ENCODE results near the gene PAX8.

PAX8 gene

DNA sequence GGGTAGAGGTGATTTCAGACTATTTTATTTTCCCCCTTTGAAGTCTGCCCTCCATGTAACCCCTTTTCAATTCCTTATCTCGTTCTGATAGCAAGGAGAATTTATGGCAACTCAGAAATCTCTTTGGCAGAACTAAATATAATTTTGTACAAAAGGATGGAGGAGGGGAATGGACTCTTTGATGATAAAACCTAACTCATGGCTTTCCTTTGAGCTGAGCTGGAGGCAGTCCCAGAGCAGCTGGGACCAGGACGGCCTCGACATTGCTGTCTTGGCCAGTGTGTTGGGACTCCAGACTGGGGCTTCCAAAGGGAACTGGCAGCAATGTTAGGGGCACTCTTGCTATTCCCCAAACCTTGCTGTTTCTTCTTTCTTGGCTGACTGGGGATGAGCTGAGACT is 47.7 kb downstream of the PAX8 start:
- no peaks in the 10 kb centered on the region for H3K4me1 ChIP-seq (ENCODE audit: control insufficient read depth, insufficient read depth, low read length, poor library complexity, severe bottlenecking)
- no peaks in the 10 kb centered on the region for H3K9me3 ChIP-seq (ENCODE audit: control insufficient read depth, low read length)
- no peaks in the 10 kb centered on the region for H3K36me3 ChIP-seq (ENCODE audit: control insufficient read depth, insufficient read depth, low read length)
- no peak for DNase-seq
- no peaks in the 10 kb centered on the region for H3K27me3 ChIP-seq (replicated peaks; ENCODE audit: control insufficient read depth, insufficient read depth, low read length, poor library complexity, severe bottlenecking)
- no peak overlapping the region for H3K4me3 ChIP-seq (ENCODE audit: insufficient read depth, low read depth, low read length, poor library complexity, severe bottlenecking)
- no peak overlapping the region for H3K27ac ChIP-seq (ENCODE audit: insufficient read depth, low read length, poor library complexity, severe bottlenecking)

- Histone ChIP-seq H3K4me1 (ENCODE audit: control insufficient read depth, insufficient read depth, low read length, poor library complexity, severe bottlenecking) (no peaks in the 10 kb centered on the region), H3K27ac (ENCODE audit: insufficient read depth, low read length, poor library complexity, severe bottlenecking) (no peak overlapping the region), H3K27me3 (replicated peaks; ENCODE audit: control insufficient read depth, insufficient read depth, low read length, poor library complexity, severe bottlenecking) (no peaks in the 10 kb centered on the region), H3K36me3 (ENCODE audit: control insufficient read depth, insufficient read depth, low read length) (no peaks in the 10 kb centered on the region), H3K4me3 (ENCODE audit: insufficient read depth, low read depth, low read length, poor library complexity, severe bottlenecking) (no peak overlapping the region), H3K9me3 (ENCODE audit: control insufficient read depth, low read length) (no peaks in the 10 kb centered on the region)
- DNase-seq = no peak
Measured at GRCh38 chr2:113230531-113230930, 48.2 kb downstream of the PAX8 start.

GRCh38 chr2:113229795-113230194 is 48.9 kb downstream of the PAX8 start:
- no peak for DNase-seq
- H3K36me3 ChIP-seq (ENCODE audit: control insufficient read depth, insufficient read depth, low read length) = no peaks in the 10 kb centered on the region
- no peaks in the 10 kb centered on the region for H3K27me3 ChIP-seq (replicated peaks; ENCODE audit: control insufficient read depth, insufficient read depth, low read length, poor library complexity, severe bottlenecking)
- no peaks in the 10 kb centered on the region for H3K4me1 ChIP-seq (ENCODE audit: control insufficient read depth, insufficient read depth, low read length, poor library complexity, severe bottlenecking)
- no peak overlapping the region for H3K27ac ChIP-seq (ENCODE audit: insufficient read depth, low read length, poor library complexity, severe bottlenecking)
- no peak overlapping the region for H3K4me3 ChIP-seq (ENCODE audit: insufficient read depth, low read depth, low read length, poor library complexity, severe bottlenecking)
- no peaks in the 10 kb centered on the region for H3K9me3 ChIP-seq (ENCODE audit: control insufficient read depth, low read length)

DNA sequence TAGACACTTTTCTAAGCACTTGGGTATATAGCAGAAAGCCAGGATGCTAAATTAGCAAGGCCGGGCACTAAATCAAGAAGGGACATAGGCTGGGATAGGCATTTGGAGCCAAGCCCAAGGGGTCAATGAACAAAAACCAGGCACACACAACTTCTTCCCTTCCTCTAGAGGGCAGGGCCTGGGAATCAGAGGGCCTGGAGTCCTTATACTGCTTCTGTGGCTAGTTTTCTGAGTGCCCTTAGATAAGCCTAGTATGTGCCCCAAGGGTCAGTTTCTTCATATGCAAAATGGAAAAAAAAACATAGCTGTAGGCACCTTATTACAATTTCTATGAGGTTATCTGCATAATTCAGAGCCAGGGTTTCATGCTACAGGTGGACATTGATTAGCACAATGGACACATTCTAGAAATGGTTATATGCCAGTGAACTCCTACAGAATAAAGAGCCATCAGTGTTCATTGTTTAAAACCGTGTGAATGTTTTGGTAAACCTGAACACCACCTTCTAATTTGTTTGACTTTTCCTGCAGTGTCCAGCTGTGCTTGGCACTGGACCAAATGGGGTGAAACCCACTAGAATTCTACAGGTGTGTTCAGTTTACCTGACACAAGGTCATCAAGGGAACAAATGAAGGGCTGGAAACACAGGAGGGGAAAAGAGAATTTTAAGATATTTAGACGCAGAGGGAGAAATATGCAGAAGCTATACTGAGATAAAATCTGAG is 49.6 kb downstream of the PAX8 start:
- H3K27me3 ChIP-seq (replicated peaks; ENCODE audit: control insufficient read depth, insufficient read depth, low read length, poor library complexity, severe bottlenecking) = no peaks in the 10 kb centered on the region
- no peak overlapping the region for H3K27ac ChIP-seq (ENCODE audit: insufficient read depth, low read length, poor library complexity, severe bottlenecking)
- no peaks in the 10 kb centered on the region for H3K9me3 ChIP-seq (ENCODE audit: control insufficient read depth, low read length)
- no peaks in the 10 kb centered on the region for H3K36me3 ChIP-seq (ENCODE audit: control insufficient read depth, insufficient read depth, low read length)
- DNase-seq = no peak
- no peak overlapping the region for H3K4me3 ChIP-seq (ENCODE audit: insufficient read depth, low read depth, low read length, poor library complexity, severe bottlenecking)
- H3K4me1 ChIP-seq (ENCODE audit: control insufficient read depth, insufficient read depth, low read length, poor library complexity, severe bottlenecking) = no peaks in the 10 kb centered on the region

- H3K27me3 ChIP-seq (replicated peaks; ENCODE audit: control insufficient read depth, insufficient read depth, low read length, poor library complexity, severe bottlenecking) = no peaks in the 10 kb centered on the region
- no peak overlapping the region for H3K4me3 ChIP-seq (ENCODE audit: insufficient read depth, low read depth, low read length, poor library complexity, severe bottlenecking)
- H3K36me3 ChIP-seq (ENCODE audit: control insufficient read depth, insufficient read depth, low read length) = no peaks in the 10 kb centered on the region
- no peaks in the 10 kb centered on the region for H3K9me3 ChIP-seq (ENCODE audit: control insufficient read depth, low read length)
- no peaks in the 10 kb centered on the region for H3K4me1 ChIP-seq (ENCODE audit: control insufficient read depth, insufficient read depth, low read length, poor library complexity, severe bottlenecking)
- DNase-seq = no peak
- no peak overlapping the region for H3K27ac ChIP-seq (ENCODE audit: insufficient read depth, low read length, poor library complexity, severe bottlenecking)
Measured at GRCh38 chr2:113228351-113228750, 50.4 kb downstream of the PAX8 start.

DNA sequence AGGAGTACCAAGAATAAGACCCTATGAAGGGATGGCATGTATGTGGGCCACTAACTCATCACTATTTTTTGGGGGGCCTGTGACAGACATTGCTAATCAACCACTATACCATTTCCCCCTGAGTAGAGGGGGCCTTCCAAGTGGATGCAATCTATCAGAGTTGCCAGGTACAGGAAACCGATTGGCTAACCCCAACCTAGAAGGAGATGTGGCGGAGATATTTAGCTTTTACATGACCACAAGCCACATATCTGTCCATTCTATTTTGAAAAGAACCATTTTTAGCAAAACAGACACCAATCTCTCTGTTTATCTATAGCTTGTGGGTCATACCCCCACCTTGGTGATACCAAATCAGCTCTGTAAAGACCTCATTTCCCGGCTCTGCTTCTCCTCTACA is 51.0 kb downstream of the PAX8 start:
- Histone ChIP-seq H3K27me3 (replicated peaks; ENCODE audit: control insufficient read depth, insufficient read depth, low read length, poor library complexity, severe bottlenecking) (no peaks in the 10 kb centered on the region), H3K4me1 (ENCODE audit: control insufficient read depth, insufficient read depth, low read length, poor library complexity, severe bottlenecking) (no peaks in the 10 kb centered on the region), H3K9me3 (ENCODE audit: control insufficient read depth, low read length) (no peaks in the 10 kb centered on the region), H3K27ac (ENCODE audit: insufficient read depth, low read length, poor library complexity, severe bottlenecking) (no peak overlapping the region), H3K4me3 (ENCODE audit: insufficient read depth, low read depth, low read length, poor library complexity, severe bottlenecking) (no peak overlapping the region), H3K36me3 (ENCODE audit: control insufficient read depth, insufficient read depth, low read length) (no peaks in the 10 kb centered on the region)
- no peak for DNase-seq

DNA sequence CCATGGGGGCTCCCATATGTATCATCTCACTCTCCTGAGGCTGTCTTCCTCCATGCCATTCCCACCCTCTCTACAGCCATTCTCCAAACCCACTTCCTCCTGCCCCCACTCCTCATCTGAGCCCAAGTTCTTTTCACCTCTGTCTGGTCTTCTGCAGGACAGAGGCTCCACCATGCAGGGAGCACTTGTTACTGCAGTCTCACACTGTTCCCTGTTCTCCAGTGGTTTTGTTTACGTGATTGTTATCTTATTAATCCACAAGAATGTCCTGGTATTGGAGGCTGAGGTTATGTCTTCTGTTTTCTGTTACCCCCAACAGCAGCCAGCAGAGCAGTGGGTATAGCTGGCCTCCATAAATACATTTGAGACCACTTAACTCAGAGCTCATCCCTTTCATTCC is 51.4 kb downstream of the PAX8 start:
- Histone ChIP-seq H3K4me1 (ENCODE audit: control insufficient read depth, insufficient read depth, low read length, poor library complexity, severe bottlenecking) (no peaks in the 10 kb centered on the region), H3K27me3 (replicated peaks; ENCODE audit: control insufficient read depth, insufficient read depth, low read length, poor library complexity, severe bottlenecking) (no peaks in the 10 kb centered on the region), H3K27ac (ENCODE audit: insufficient read depth, low read length, poor library complexity, severe bottlenecking) (no peak overlapping the region), H3K9me3 (ENCODE audit: control insufficient read depth, low read length) (no peaks in the 10 kb centered on the region), H3K4me3 (ENCODE audit: insufficient read depth, low read depth, low read length, poor library complexity, severe bottlenecking) (no peak overlapping the region), H3K36me3 (ENCODE audit: control insufficient read depth, insufficient read depth, low read length) (no peaks in the 10 kb centered on the region)
- no peak for DNase-seq

DNA sequence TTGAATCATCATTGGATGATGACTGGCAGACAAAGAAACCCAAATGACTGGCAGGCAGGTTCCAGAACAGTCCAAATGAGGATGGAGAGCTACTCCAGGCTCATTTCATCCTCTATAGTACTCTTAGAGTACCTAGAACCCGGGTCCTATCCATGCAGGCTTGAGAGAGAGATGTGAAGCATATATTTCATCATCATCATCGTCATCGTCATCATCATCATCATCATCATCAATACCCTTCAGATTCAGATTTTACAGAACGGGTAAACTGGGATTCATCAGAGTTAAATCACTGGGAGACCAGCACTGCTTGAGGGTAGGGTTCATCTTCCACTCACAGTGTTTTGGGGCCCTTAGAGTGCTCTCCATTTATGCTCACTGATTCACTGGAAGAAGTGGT is 52.3 kb downstream of the PAX8 start:
- Histone ChIP-seq H3K27me3 (replicated peaks; ENCODE audit: control insufficient read depth, insufficient read depth, low read length, poor library complexity, severe bottlenecking) (no peaks in the 10 kb centered on the region), H3K4me3 (ENCODE audit: insufficient read depth, low read depth, low read length, poor library complexity, severe bottlenecking) (no peak overlapping the region), H3K9me3 (ENCODE audit: control insufficient read depth, low read length) (no peaks in the 10 kb centered on the region), H3K4me1 (ENCODE audit: control insufficient read depth, insufficient read depth, low read length, poor library complexity, severe bottlenecking) (no peaks in the 10 kb centered on the region), H3K27ac (ENCODE audit: insufficient read depth, low read length, poor library complexity, severe bottlenecking) (no peak overlapping the region), H3K36me3 (ENCODE audit: control insufficient read depth, insufficient read depth, low read length) (no peaks in the 10 kb centered on the region)
- DNase-seq = no peak

DNA sequence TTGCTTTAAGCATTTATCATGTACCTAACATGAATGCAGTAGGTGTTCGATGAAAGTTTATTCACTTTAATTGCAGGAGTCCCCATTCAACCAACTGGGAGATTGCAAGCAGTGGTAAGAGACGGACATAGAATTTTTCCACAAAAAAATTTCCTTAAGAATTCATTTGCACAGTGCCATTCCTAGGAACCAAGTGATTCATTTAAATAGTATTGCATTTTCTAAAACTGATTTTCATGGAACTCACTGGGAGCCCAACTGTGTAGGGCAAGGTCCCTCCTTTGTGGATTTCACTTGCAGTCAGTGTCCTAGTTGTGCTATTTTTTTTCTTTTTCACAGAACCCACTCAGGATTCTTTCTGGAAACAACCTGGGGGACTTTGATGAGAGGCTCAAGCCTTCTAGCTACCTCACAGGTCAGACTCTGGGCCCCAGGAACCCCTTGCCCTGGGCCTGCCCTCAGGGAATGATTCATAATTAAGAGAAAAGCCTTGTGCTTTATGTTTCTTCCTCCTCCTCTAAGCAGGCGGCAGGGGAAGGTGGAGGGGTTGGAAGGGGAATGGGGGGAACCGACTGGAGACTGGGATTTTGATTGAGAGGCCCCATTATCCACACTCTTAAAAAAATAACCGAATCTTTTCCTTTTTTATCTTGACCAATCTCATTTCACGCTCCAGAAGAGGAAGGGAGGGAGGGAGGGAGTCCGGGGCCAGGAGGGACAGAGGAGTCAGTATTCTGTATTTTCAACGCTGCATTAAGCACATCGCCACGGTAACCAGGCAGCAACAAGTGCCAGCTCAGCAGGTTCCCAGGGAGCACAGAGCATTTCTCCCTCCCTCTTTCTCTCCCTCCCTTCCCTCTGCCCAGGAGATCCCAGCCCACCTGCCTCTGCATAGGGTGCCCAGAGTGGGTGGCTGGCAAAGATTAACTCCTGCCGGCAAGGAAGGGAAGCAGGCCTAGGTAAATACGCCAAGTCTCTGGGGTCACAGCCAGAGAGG is 53.2 kb downstream of the PAX8 start:
- Histone ChIP-seq H3K27ac (ENCODE audit: insufficient read depth, low read length, poor library complexity, severe bottlenecking) (no peak overlapping the region), H3K4me1 (ENCODE audit: control insufficient read depth, insufficient read depth, low read length, poor library complexity, severe bottlenecking) (no peaks in the 10 kb centered on the region), H3K9me3 (ENCODE audit: control insufficient read depth, low read length) (no peaks in the 10 kb centered on the region), H3K36me3 (ENCODE audit: control insufficient read depth, insufficient read depth, low read length) (no peaks in the 10 kb centered on the region), H3K4me3 (ENCODE audit: insufficient read depth, low read depth, low read length, poor library complexity, severe bottlenecking) (no peak overlapping the region), H3K27me3 (replicated peaks; ENCODE audit: control insufficient read depth, insufficient read depth, low read length, poor library complexity, severe bottlenecking) (no peaks in the 10 kb centered on the region)
- no peak for DNase-seq

GRCh38 chr2:113224647-113225236 is 54.0 kb downstream of the PAX8 start:
- Histone ChIP-seq H3K36me3 (ENCODE audit: control insufficient read depth, insufficient read depth, low read length) (no peaks in the 10 kb centered on the region), H3K27me3 (replicated peaks; ENCODE audit: control insufficient read depth, insufficient read depth, low read length, poor library complexity, severe bottlenecking) (no peaks in the 10 kb centered on the region), H3K9me3 (ENCODE audit: control insufficient read depth, low read length) (no peaks in the 10 kb centered on the region), H3K4me3 (ENCODE audit: insufficient read depth, low read depth, low read length, poor library complexity, severe bottlenecking) (no peak overlapping the region), H3K4me1 (ENCODE audit: control insufficient read depth, insufficient read depth, low read length, poor library complexity, severe bottlenecking) (no peaks in the 10 kb centered on the region), H3K27ac (ENCODE audit: insufficient read depth, low read length, poor library complexity, severe bottlenecking) (no peak overlapping the region)
- no peak for DNase-seq

Data from effector memory CD4-positive, alpha-beta T cell (primary cell).